Activated CD4-positive, alpha-beta T cell treated with anti-CD3 and anti-CD28 coated beads for 36 hours (primary cell): ENCODE measurements around the gene CPLANE2. TPM values are rescaled to one million over a fixed set of nuclear protein-coding genes. Genes with fewer than 3 reads are reported as not detected.
"Not testable (repeated sequence)": the region's sequence is repeated elsewhere in the genome, so short reads cannot be mapped to it uniquely, and the experiment has no call there.

Experiments used
- ATAC-seq: fragments of 200-7000 bp; cut with Tn5 transposase; one replicate; pipeline ENCODE4 v1.10.0; 2021; ENCODE audit warnings: mild to moderate bottlenecking, moderate library complexity
- CTCF ChIA-PET: fragments of 350-600 bp; sonication (Branson Sonifier 250); formaldehyde crosslinking; loops from one replicate; lab custom pipeline; 2021; ENCODE audit warnings: antibody characterized with exemption; lab: Charles Lee
- POLR2A ChIA-PET: fragments of 350-600 bp; sonication (Branson Sonifier 250); formaldehyde crosslinking; loops from one replicate; lab custom pipeline; 2021; ENCODE audit warnings: antibody characterized with exemption, inconsistent platforms; lab: Charles Lee
- DNase-seq: peaks from one replicate; pipeline ENCODE4 v3.0.0-alpha.2; 2020
- H3K27ac Mint-ChIP-seq: one replicate; pipeline ENCODE4 v1.8.0; 2021; ENCODE audit warnings: mixed read lengths
- H3K27me3 Mint-ChIP-seq: one replicate; pipeline ENCODE4 v1.8.0; 2021; ENCODE audit warnings: mixed read lengths
- H3K36me3 Mint-ChIP-seq: one replicate; pipeline ENCODE4 v1.8.0; 2021; ENCODE audit warnings: low read depth, mixed read lengths
- H3K4me1 Mint-ChIP-seq: one replicate; pipeline ENCODE4 v1.8.0; 2021; ENCODE audit warnings: mixed read lengths
- H3K4me3 Mint-ChIP-seq: one replicate; pipeline ENCODE4 v1.8.0; 2021; ENCODE audit warnings: mild to moderate bottlenecking, moderate library complexity, mixed read lengths
- H3K9me3 Mint-ChIP-seq: one replicate; pipeline ENCODE4 v1.8.0; 2021; ENCODE audit warnings: low read depth, mixed read lengths
- intact Hi-C, 2 experiments: fragments of 100-400 bp; cut with DNase I in 1 of 2; cut with micrococcal nuclease in 1 of 2; formaldehyde crosslinking; loops; one replicate each; pipeline versions ENCODE4 v1.14.2 to v1.15.1; 2022 to 2024; cut with DNase I, micrococcal nuclease
- total RNA-seq, 2 experiments: library from RNA; stranded (reverse); gene quantifications; one replicate each; pipeline ENCODE4 v1.2.3, GENCODE V29; 2021

Gene CPLANE2
- total RNA-seq, 2 experiments from 2014 or later, result 2.4 to 3.7 TPM

DNA sequence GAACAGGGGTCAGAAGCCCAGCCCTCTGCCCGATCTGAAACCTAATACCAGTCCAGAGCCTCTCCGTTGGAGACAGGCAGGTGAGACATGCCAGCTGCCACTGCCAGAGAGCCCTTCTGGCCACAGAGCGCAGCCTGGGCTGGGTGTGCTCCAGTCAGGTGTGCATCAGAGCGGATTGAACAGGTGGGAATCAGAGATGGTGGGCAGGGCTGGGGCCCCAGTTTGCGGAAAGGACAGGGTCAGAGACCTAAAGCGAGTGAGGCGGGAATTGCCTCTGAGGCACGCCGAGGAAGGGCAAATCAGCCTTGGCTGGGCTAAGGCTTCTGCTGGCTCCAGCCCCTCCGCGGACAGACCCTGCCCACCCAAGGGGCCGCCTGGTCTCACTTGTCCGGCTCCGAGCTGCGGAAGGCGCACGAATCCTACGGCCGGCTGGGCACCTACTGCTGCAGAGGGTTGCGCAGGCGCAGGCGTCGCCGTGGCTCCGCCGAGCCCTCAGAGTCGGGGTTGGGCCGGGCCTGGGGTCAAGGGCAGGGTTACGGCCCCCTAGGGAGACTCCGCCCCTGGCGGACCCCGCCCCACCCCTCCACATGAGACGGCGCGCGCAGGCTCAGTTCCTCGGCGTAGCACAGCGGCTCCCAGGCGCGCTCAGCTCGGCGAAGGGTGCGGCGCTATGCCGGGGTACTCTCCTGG is 10.3 kb downstream of the CPLANE2 start:
- peaks cover 30% of the 10 kb centered on the region for H3K27me3 Mint-ChIP-seq
- peak; percentile 51 for ATAC-seq
- H3K27ac Mint-ChIP-seq, result no peak overlapping the region
- ChIA-PET POLR2A (interaction anchor here (0.7 kb wide), 1 partner anchor 9 kb away, joined by 3 read pairs; no protein-coding TSS in a partner anchor), CTCF (no interaction called here)
- peaks cover 6% of the 10 kb centered on the region for H3K4me1 Mint-ChIP-seq
- intact Hi-C loops, result no loop called here
- no peak overlapping the region for H3K4me3 Mint-ChIP-seq
- no peak for DNase-seq
- no peaks in the 10 kb centered on the region for H3K9me3 Mint-ChIP-seq
- peaks cover 1% of the 10 kb centered on the region for H3K36me3 Mint-ChIP-seq

GRCh38 chr1:16226129-16226489 is 10.9 kb downstream of the CPLANE2 start:
- no peaks in the 10 kb centered on the region for H3K9me3 Mint-ChIP-seq
- ATAC-seq (no peak), DNase-seq (no peak)
- H3K4me1 Mint-ChIP-seq, result peaks cover 6% of the 10 kb centered on the region
- H3K27me3 Mint-ChIP-seq, result peaks cover 30% of the 10 kb centered on the region
- peaks cover 1% of the 10 kb centered on the region for H3K36me3 Mint-ChIP-seq
- intact Hi-C loops, result no loop called here
- ChIA-PET POLR2A (interaction anchor here (0.7 kb wide), 1 partner anchor 9 kb away, joined by 3 read pairs; no protein-coding TSS in a partner anchor), CTCF (no interaction called here)
- no peak overlapping the region for H3K27ac Mint-ChIP-seq
- H3K4me3 Mint-ChIP-seq, result no peak overlapping the region

- Mint-ChIP-seq H3K27me3 (peaks cover 30% of the 10 kb centered on the region), H3K9me3 (no peaks in the 10 kb centered on the region), H3K36me3 (peaks cover 1% of the 10 kb centered on the region), H3K4me1 (peaks cover 7% of the 10 kb centered on the region), H3K27ac (no peak overlapping the region), H3K4me3 (no peak overlapping the region)
- CTCF ChIA-PET, result no interaction called here
- intact Hi-C loops, result no loop called here
- POLR2A ChIA-PET, result no interaction called here
- DNase-seq (no peak), ATAC-seq (no peak)
These were observed 12.5 kb downstream of the CPLANE2 start for GRCh38 chr1:16224472-16224871.

DNA sequence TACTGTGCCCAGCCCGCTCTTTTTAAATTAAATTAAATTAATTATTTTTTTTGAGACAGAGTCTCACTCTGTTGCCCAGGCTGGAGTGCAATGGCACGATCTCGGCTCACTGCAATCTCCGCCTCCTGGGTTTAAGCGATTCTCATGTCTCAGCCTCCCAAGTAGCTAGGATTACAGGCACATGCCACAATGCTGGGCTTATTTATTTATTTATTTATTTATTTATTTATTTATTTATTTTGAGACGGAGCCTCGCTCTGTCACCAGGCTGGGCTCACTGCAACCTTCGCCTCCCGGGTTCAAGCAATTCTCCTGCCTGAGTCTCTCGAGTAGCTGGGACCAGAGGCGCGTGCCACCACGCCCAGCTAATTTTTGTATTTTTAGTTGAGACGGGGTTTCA is 14.3 kb downstream of the CPLANE2 start:
- CTCF ChIA-PET, result interaction anchor here (1.0 kb wide), 1 partner anchor 11 kb away, joined by 4 read pairs; no protein-coding TSS in a partner anchor
- H3K4me3 Mint-ChIP-seq, H3K27ac Mint-ChIP-seq, intact Hi-C loops, H3K4me1 Mint-ChIP-seq, DNase-seq, H3K36me3 Mint-ChIP-seq, H3K9me3 Mint-ChIP-seq, ATAC-seq: not testable (repeated sequence)
- POLR2A ChIA-PET, result interaction anchor here (0.6 to 1.0 kb wide), 2 partner anchors 16 to 75 kb away, joined by 3 read pairs; no protein-coding TSS in a partner anchor
- H3K27me3 Mint-ChIP-seq, result peaks cover 20% of the 10 kb centered on the region

- peaks cover 15% of the 10 kb centered on the region for H3K4me1 Mint-ChIP-seq
- DNase-seq, result no peak
- H3K27ac Mint-ChIP-seq, result no peak overlapping the region
- no peaks in the 10 kb centered on the region for H3K9me3 Mint-ChIP-seq
- ChIA-PET CTCF (interaction anchor here (0.6 to 1.0 kb wide), 3 partner anchors 12 to 32 kb away, joined by 3 to 4 read pairs (median 4); no protein-coding TSS in a partner anchor), POLR2A (interaction anchor here (1.0 kb wide), 1 partner anchor 15 kb away, joined by 3 read pairs; no protein-coding TSS in a partner anchor)
- H3K27me3 Mint-ChIP-seq, result peaks cover 12% of the 10 kb centered on the region
- no peak for ATAC-seq
- intact Hi-C loops, result no loop called here
- no peak overlapping the region for H3K4me3 Mint-ChIP-seq
- no peaks in the 10 kb centered on the region for H3K36me3 Mint-ChIP-seq
These were observed 15.5 kb downstream of the CPLANE2 start for GRCh38 chr1:16221499-16221898.

DNA sequence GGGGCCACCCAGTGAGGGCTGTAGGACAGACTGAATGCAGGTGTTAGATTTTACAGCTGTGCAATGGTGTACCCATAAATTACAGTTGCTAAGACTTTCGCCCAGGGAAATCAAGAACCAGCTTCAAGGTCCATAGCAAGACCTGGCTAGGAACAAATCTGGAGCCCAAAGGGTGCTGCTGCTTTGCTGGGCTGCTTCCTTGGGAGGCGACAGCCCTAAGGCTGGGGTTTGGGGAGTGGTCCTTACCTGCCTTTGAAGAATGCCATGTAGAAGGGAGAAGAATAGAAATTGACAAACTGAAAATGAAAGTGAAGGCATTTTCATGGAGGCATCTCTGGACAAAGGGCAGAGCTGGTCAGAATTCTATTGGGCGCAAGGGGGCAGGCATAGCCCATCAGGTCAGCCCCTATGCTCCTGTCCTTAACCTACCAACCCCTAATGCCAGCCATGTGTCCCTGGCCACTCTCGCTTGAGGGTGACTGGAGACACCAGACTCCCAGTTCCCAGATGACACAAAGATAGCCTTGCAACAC is 16.9 kb downstream of the CPLANE2 start:
- no peak overlapping the region for H3K4me3 Mint-ChIP-seq
- no peaks in the 10 kb centered on the region for H3K36me3 Mint-ChIP-seq
- DNase-seq (no peak), ATAC-seq (no peak)
- intact Hi-C loops, result loop anchor here in 1 of 2 experiments (5.0 kb wide), 1 partner anchor 692 kb away; no protein-coding TSS in a partner anchor
- no peaks in the 10 kb centered on the region for H3K9me3 Mint-ChIP-seq
- peaks cover 20% of the 10 kb centered on the region for H3K4me1 Mint-ChIP-seq
- ChIA-PET CTCF (no interaction called here), POLR2A (no interaction called here)
- H3K27me3 Mint-ChIP-seq, result peaks cover 3% of the 10 kb centered on the region
- H3K27ac Mint-ChIP-seq, result no peak overlapping the region

DNA sequence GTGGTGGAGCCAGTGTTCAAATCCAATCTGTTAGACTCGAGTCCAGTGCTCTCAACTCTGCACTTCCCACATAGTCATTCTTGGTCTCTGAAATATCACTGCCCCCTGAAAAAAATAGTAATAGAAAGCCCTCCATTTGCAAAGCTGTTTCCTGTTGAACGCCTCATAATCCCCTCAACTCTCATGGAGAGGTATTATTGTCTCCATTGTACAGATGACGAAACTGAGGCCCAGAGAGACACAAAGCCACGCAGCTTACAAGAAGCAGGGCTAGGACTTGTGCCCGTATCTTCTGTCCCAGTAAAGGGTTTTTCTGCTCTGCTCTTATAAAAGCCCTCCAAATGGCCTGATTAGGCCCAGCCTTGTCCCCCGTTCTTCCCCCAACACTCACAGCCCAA is 18.3 kb downstream of the CPLANE2 start:
- H3K36me3 Mint-ChIP-seq, result no peaks in the 10 kb centered on the region
- POLR2A ChIA-PET, result no interaction called here
- H3K9me3 Mint-ChIP-seq, result no peaks in the 10 kb centered on the region
- DNase-seq (no peak), ATAC-seq (no peak)
- peaks cover 20% of the 10 kb centered on the region for H3K4me1 Mint-ChIP-seq
- H3K27ac Mint-ChIP-seq, result no peak overlapping the region
- CTCF ChIA-PET, result no interaction called here
- H3K27me3 Mint-ChIP-seq, result no peaks in the 10 kb centered on the region
- H3K4me3 Mint-ChIP-seq, result no peak overlapping the region
- intact Hi-C loops, result loop anchor here in 1 of 2 experiments (5.0 kb wide), 1 partner anchor 694 kb away; no protein-coding TSS in a partner anchor

DNA sequence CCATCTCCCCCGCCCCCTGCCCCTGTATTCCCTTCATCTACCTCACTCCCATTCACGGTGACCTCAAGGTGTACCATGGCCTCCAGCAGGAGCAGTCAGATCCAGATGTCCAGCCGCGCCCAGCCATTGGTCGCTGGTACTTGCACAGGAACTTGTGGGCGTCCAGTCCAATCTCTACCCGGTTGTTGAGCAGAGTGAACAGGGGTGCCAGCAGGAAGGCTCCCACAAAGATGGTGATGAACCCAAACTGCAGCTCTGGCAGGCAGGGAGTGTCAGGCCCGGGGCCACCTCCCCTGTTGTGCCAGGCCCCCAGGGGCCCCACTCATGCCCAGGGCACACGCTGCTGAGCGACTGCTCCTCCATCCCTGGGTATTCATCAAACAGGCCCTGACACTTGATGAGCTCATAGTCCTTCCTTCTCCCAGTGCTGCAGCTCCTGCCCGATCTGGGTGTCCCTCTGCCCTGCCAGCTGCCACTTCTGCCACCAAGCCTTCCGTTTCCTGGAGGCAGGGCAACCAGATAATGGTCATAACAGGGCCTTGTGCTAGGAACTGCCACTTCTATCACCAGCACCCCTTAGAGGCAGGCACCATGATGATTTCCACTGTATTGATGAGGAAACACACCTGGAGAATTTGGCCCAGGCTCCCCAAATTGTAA is 18.8 kb downstream of the CPLANE2 start:
- Mint-ChIP-seq H3K4me3 (no peak overlapping the region), H3K36me3 (no peaks in the 10 kb centered on the region), H3K27me3 (no peaks in the 10 kb centered on the region), H3K9me3 (no peaks in the 10 kb centered on the region), H3K27ac (no peak overlapping the region), H3K4me1 (peaks cover 20% of the 10 kb centered on the region)
- intact Hi-C loops, result loop anchor here in 1 of 2 experiments (5.0 kb wide), 1 partner anchor 694 kb away; no protein-coding TSS in a partner anchor
- ChIA-PET CTCF (interaction anchor here (1.3 to 2.4 kb wide), 2 partner anchors 12 to 14 kb away, joined by 6 to 7 read pairs; no protein-coding TSS in a partner anchor), POLR2A (interaction anchor here (0.6 to 2.7 kb wide), 5 partner anchors 8 to 426 kb away, joined by 3 to 14 read pairs (median 4); partner anchors contain the start of gene CPLANE2)
- ATAC-seq, result no peak
- DNase-seq, result no peak

GRCh38 chr1:16217061-16217785 is 19.8 kb downstream of the CPLANE2 start:
- Mint-ChIP-seq H3K27me3 (no peaks in the 10 kb centered on the region), H3K4me3 (peak overlapping the region; percentile 73), H3K9me3 (no peaks in the 10 kb centered on the region), H3K4me1 (peaks cover 20% of the 10 kb centered on the region), H3K36me3 (no peaks in the 10 kb centered on the region), H3K27ac (peak overlapping the region; percentile 20)
- ChIA-PET POLR2A (interaction anchor here (0.6 to 2.7 kb wide), 6 partner anchors 9 to 425 kb away, joined by 3 to 14 read pairs (median 5); partner anchors contain the start of gene CPLANE2), CTCF (interaction anchor here (0.9 to 2.4 kb wide), 6 partner anchors 11 to 97 kb away, joined by 3 to 7 read pairs (median 4); no protein-coding TSS in a partner anchor)
- ATAC-seq (peak; percentile 98), DNase-seq (peak; percentile 98)
- intact Hi-C loops, result loop anchor here (1.0 to 5.0 kb wide), 7 partner anchors 11 to 695 kb away; partner anchors contain the start of genes CPLANE2 (in 2 of the 2), FBXO42 (in 1 of the 2), SPEN (in 1 of the 2) and SZRD1 (in 1 of the 2)

GRCh38 chr1:16215882-16216753 is 20.9 kb downstream of the CPLANE2 start:
- no peaks in the 10 kb centered on the region for H3K27me3 Mint-ChIP-seq
- intact Hi-C loops, result loop anchor here (2.0 to 5.0 kb wide), 3 partner anchors 21 to 696 kb away; partner anchors contain the start of genes CPLANE2 (in 1 of the 2) and FBXO42 (in 1 of the 2)

More at GRCh38 chr1:16215882-16216753, 20.9 kb downstream of the CPLANE2 start:
- peak overlapping the region; percentile 73 for H3K4me3 Mint-ChIP-seq
- no peaks in the 10 kb centered on the region for H3K9me3 Mint-ChIP-seq
- ChIA-PET POLR2A (interaction anchor here (1.4 to 2.7 kb wide), 3 partner anchors 10 to 21 kb away, joined by 6 to 14 read pairs (median 8); partner anchors contain the start of gene CPLANE2), CTCF (interaction anchor here (0.6 to 2.4 kb wide), 6 partner anchors 10 to 225 kb away, joined by 3 to 6 read pairs (median 4); no protein-coding TSS in a partner anchor)
- ATAC-seq (peak; percentile 46), DNase-seq (peak; percentile 85)
- no peaks in the 10 kb centered on the region for H3K36me3 Mint-ChIP-seq
- peaks cover 20% of the 10 kb centered on the region for H3K4me1 Mint-ChIP-seq
- no peak overlapping the region for H3K27ac Mint-ChIP-seq
